IPS-NIHi11 (cell line): ENCODE results near the gene FGD2.
"Not testable (repeated sequence)": the region's sequence is repeated elsewhere in the genome, so short reads cannot be mapped to it uniquely, and the experiment has no call there.

Experiments used
- DNase-seq: peaks from one replicate; pipeline ENCODE4 v3.0.0; 2012; ENCODE audit warnings: mixed read lengths, low spot score

Gene FGD2

DNA sequence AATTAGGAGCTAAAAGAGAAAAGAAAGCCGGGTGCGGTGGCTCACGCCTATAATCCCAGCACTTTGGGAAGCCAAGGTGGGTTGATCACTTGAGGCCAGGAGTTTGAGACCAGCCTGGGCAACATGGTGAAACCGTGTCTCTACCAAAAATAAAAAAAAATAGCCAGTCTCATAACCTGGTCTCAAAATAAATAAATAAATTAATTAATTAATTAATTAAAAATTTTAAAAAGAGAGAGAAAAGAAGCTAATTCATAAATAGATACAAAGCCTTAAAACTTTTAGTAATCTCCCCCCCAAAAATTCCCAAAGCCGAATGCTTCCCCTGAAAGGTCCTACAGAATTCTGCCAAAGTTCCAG is 53.5 kb downstream of the FGD2 start:
- not testable (repeated sequence) for DNase-seq

GRCh38 chr6:37059344-37060194 is 54.1 kb downstream of the FGD2 start:
- peak; percentile 79 for DNase-seq

- no peak for DNase-seq
These were observed 54.7 kb downstream of the FGD2 start for GRCh38 chr6:37060195-37060559.

DNA sequence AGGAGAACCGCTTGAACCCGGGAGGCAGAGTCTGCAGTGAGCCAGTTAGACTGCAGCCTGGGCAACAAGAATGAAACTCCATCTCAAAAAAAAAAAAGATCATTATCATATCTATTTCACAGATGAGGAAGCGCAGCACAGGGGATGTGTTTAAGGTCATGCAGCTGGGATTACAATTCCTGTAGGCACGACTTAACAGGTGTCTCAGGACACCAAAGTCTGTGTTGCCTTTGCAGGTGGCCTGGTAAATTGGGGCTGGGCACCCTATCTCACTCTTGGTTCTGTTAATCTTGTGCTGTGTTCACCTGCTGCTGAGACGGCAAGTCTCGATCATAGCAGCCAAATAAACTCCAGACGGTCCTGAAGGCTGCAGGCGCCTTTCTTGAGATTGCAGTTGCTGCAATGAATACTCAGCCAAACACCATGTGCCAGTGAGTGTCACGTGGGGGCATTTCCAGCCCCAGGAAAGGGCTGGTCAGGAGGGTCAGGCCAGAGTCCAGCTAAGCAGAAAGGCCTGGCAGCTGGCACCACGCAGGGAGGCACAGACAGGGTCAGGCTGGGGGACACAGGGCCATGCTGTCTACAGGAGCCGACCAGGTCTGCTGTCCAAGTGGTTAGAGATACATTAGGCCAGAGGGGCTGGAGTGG is 55.8 kb downstream of the FGD2 start:
- DNase-seq, result no peak

- DNase-seq, result no peak
These were observed 57.0 kb downstream of the FGD2 start for GRCh38 chr6:37062424-37062823.

GRCh38 chr6:37068356-37069270 is 63.2 kb downstream of the FGD2 start:
- no peak for DNase-seq

DNA sequence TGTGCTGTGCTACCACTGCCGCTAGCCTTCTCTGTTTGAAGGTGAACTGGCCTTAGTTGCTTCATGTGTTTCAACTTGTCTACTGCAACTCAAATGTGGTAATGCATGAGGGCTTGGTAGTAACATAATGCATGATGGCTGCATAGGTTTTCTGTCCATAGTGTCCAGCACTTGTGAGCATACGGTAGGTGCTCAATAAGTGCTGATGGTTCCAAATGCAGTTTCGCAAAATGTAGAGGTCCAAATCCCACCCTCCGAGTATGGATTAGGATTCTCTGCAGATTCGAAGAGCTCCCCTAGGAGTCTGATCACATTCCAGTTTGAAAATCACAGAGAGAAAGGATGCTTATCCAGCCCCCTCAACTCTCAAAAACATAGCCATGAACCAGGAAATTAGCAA is 64.2 kb downstream of the FGD2 start:
- DNase-seq, result no peak

GRCh38 chr6:37072526-37072925 is 67.1 kb downstream of the FGD2 start:
- no peak for DNase-seq

DNA sequence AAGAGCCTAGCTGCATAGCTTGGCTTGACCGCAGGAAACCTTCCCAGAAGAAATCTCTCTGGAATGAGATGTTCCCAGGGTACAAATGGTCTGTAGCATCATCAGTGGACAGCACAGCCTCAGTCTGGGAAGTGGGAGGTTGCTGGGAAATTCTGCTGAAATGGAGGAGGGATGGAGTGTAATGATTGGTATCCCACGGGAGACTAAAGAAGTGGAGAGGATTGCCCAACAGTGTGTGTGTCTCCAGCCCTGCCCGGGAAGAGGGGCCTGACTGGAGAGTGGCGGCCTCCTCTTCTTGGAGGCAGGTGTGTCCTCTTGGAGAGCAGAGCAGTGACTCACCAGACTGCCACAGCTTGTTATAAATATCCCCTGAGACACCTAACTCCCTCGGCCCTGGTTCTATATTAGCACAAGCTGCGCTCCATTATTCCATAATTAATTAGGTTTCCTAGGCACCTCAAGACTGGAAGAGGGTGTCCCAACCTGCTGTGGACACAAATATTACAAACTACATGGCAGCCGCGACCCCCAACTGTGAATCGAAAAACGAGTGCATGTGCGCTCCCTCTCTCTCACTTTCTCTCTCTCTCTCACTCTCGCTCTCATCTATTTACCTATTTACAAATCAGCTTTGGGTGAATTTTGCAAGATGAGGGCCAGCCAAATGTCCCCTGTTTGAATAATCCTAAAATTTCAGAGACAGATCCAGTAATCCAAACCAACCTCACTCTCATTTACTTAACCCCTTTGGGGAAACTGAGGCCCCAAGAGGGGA is 68.8 kb downstream of the FGD2 start:
- DNase-seq, result no peak

GRCh38 chr6:37077191-37077904 is 71.9 kb downstream of the FGD2 start:
- DNase-seq, result no peak

GRCh38 chr6:37077905-37078296 is 72.4 kb downstream of the FGD2 start:
- peak; percentile 70 for DNase-seq
